CD4-positive, alpha-beta T cell treated with Interleukin-10 for 1 hour (primary cell): ENCODE measurements around the gene BBC3.

Experiments used
- DNase-seq: peaks from one replicate; pipeline ENCODE4 v3.0.0-alpha.2; 2020

Gene BBC3

GRCh38 chr19:47188507-47189033 lies 42.4 kb downstream of the BBC3 start:
- DNase-seq, result no peak

- DNase-seq, result peak; percentile 6
These were observed 43.2 kb downstream of the BBC3 start for GRCh38 chr19:47187797-47188196.

GRCh38 chr19:47187335-47187655 lies 43.7 kb downstream of the BBC3 start:
- no peak for DNase-seq

GRCh38 chr19:47186446-47187334 lies 44.3 kb downstream of the BBC3 start:
- DNase-seq, result peak; percentile 77

- no peak for DNase-seq
These were observed 47.4 kb downstream of the BBC3 start for GRCh38 chr19:47183601-47184000.

- no peak for DNase-seq
These were observed 51.2 kb downstream of the BBC3 start for GRCh38 chr19:47179653-47180310.

GRCh38 chr19:47176627-47177090 lies 54.3 kb downstream of the BBC3 start:
- DNase-seq, result peak; percentile 63

GRCh38 chr19:47176071-47176626 lies 54.9 kb downstream of the BBC3 start:
- DNase-seq, result no peak

- DNase-seq, result no peak
These were observed 58.1 kb downstream of the BBC3 start for GRCh38 chr19:47172666-47173455.
